GM18505 (cell line): ENCODE measurements around the gene PTPRU.
"Not testable (repeated sequence)": the region's sequence is repeated elsewhere in the genome, so short reads cannot be mapped to it uniquely, and the experiment has no call there.

Experiments used
- ATAC-seq: cut with Tn5 transposase; IDR thresholded peaks from one replicate; pipeline ENCODE4 v1.9.1; 2021; ENCODE audit not compliant: unreplicated experiment
- POLR2A ChIP-seq: IDR thresholded peaks from 4 replicates; pipeline ENCODE4 v1.6.1; 2011; ENCODE audit warnings: borderline replicate concordance; ENCODE audit not compliant: insufficient read depth, insufficient read length; ENCODE audit errors: extremely low read depth

PTPRU gene

GRCh38 chr1:29232387-29232786 is 3.9 kb upstream of the PTPRU start:
- ATAC-seq = no peak
- TF ChIP-seq POLR2A = no peak

DNA sequence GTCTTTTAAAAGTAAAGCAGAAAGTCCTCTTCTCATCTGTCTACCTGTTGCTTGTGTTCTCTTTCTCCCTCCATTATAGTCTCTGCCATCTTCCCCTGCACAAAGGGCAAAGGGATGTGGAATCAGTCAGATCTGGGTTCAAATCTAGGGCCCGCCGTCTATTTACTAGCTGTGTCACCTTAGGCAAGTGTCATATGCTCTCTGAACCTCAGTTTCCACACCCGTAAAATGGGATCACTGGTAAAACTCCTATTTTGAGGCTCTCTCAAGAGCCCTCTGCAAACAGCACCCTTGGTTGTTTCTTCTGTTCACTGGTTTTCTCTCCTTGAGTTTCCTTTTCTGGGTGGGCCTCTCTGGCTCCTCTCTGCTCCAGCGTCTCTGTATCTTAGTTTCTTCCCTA is 2.6 kb upstream of the PTPRU start:
- no peak for TF ChIP-seq POLR2A

GRCh38 chr1:29234471-29234870 is 1.9 kb upstream of the PTPRU start:
- ATAC-seq = no peak
- TF ChIP-seq POLR2A = no peak

More for the DNA sequence above, 2.6 kb upstream of the PTPRU start:
- ATAC-seq = no peak

DNA sequence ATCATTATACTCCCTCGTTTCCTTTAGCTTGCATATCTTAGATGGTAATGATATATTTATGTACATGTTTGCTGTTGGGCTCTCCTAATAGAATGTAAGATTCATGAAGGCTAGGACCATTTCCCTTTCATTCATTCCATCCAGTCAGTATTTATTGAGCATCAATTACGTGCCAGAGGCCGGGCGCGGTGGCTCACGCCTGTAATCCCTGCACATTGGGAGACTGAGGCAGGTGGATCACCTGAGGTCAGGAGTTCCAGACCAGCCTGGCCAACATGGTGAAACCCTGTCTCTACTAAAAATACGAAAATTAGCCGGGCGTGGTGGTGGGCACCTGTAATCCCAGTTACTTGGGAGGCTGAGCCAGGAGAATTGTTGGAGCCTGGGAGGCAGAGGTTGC is 1.4 kb upstream of the PTPRU start:
- ATAC-seq = not testable (repeated sequence)

DNA sequence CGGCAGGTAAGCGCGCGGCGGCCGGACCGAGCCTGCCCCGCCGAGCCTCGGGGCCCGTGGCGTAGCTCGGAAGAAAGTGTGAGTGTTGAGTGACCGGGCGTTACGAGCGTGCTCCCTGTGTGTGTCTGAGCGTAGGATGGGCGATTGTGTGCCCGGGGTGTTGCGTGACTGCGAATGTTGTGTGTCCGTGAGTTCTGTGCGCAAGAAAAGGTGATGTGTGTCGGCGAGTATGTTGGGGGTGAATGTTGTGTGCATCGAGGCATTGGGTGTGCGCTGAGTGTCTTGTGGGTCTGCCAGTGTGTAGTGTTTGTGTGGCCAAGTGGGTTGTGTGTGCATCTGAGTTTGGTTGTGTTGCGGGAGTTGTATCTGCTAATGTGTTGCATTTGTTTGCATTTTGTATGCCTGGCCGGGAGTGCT is 398 bp downstream of the PTPRU start:
- TF ChIP-seq POLR2A = no peak
- ATAC-seq = no peak

DNA sequence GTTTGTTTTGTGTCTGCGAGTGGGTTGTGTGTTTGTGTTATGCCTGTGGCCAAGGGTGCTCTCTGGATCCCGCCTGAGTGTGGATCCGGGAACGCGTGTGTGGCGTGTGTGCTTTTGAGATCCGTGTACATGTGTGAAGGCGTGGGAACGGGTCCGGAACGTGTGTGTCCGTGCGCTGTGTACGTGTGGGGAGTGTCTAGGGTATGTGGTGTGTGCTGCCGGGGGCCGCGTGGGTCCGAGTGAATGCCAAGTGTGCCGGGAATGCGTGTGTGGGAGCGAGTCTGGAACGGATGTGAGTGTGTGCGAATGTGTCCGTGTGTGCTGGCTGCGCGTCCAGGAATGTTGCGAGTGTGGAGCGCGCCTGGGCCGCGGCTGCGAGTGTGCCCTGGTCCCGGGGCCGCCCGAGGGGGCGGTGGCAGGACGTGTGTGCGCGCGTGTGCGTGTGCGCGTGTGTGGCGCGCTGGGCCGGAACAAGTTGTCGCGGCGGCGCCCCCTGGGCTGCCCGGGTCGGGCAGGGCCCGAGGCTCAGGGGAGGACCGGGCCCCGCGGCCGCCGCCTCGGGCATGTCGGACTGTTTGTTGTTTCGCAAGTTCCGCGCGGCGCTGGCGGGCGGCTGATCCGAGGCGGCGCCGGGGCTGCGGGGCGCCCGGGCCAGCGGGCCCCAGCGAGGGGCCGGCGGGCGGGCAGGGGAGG is 953 bp downstream of the PTPRU start:
- no peak for ATAC-seq

GRCh38 chr1:29237852-29238619 is 1.7 kb downstream of the PTPRU start:
- TF ChIP-seq POLR2A = no peak
- no peak for ATAC-seq

More for the DNA sequence above, 953 bp downstream of the PTPRU start:
- no peak for TF ChIP-seq POLR2A

DNA sequence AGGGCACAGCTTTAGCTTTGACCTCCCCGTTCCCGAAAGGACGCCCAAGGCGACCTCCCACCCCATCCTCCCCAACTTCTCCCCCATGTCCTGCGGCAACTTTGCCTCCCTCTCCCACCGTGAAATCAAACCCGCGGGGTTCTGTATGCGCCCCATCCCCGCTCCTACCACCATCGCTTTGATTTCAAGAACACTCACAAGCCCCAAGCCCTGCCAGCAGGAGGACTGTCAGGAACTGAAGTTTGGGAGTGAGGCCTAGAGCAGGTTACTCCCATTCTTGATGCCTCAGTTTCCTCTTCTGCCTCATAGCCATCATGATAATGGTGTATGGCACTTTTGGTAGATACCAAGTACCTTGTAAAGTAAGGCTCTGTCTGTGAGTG is 2.3 kb downstream of the PTPRU start:
- ATAC-seq = no peak
- no peak for TF ChIP-seq POLR2A

- no peak for TF ChIP-seq POLR2A
- no peak for ATAC-seq
Measured at GRCh38 chr1:29239142-29239541, 2.8 kb downstream of the PTPRU start.

DNA sequence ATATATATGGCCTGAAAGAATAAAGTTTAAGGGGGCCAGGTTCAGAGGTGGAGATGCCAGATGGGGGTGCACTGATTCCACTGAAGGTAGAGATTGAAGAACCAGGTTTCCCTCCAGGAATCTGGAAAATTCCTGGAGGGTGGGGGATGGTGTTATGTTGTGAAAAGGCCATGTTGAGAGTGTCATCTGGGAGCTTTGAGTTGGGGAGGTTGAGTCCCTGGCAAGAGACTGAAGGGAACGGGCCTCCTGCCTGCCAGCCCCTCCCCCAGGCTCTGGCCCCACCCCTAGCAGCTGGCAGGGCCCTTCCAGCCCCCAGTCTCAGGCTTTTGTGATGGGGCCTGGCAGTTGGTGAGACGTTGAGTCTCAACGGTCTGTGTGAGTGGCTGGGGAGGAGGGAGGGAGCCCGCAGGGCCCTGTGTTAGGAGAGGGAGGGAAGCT is 4.1 kb downstream of the PTPRU start:
- TF ChIP-seq POLR2A = no peak
- ATAC-seq = no peak

DNA sequence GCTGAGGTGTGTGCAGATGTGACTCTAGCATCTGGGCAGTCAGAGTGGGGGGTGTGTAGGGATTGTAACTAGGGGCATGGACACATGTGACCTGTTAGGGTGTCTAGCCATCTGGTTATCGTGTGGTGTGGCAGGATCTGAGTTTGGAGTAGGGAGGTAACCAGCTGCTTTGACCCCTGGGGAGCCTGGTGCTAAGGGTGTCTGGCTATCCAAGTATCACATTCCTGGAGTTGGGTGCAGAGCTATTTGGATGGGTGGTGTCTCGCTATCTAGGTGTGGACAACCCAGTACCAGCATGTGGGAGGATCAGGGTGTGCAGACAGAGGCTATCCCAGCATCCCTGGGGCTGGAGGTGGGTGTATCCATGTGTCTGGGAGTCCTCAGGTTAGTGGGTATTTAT is 4.7 kb downstream of the PTPRU start:
- no peak for TF ChIP-seq POLR2A
- no peak for ATAC-seq

DNA sequence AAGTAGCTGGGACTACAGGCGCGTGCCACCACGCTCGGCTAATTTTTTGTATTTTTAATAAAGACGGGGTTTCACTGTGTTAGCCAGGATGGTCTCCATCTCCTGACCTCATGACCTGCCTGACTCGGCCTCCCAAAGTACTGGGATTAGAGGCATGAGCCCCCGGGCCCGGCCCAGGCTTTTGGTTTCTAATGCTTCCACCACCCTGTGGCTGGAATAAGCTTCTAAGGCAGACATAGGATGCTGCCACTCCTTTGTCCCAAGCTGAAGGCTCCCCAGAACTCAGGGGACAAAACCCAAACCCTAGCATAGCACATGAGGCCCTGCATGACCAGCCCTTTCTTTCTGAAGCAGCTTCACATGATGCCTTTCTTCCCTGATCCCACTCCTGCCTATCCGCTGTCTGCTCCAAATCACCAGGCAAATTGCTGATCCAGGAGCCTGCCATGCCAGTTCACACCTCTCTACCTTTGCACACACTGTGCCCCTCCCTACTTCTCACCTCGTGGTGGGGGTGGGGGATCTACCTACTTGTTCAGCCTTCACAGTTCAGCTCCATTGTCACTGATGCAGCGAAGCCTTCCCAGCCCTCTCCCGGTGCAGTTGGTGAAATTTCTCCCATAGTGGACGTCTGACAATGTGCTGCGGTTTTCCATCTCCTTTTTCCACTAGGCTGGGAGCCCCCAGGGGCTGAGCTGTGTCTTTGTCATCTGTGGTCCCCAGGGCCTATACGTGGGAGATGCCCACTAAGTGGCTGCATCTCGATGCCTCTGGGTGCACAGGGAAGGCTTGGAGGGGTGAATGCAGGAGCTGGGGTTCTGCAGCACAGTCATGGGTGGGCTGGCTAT is 6.9 kb downstream of the PTPRU start:
- TF ChIP-seq POLR2A = no peak
- no peak for ATAC-seq

- ATAC-seq = no peak
- TF ChIP-seq POLR2A = no peak
Measured at GRCh38 chr1:29243871-29244200, 7.5 kb downstream of the PTPRU start.
